NCI-H2196 treated with DMSO at 0.1 percent for 48 hours (cell line): ENCODE data around the gene NDUFS8.

Experiments
- DNase-seq: peaks from one replicate; lab custom pipeline; 2025; ENCODE audit not compliant: unreplicated experiment; lab: John Stamatoyannopoulos, UW

NDUFS8 gene

DNA sequence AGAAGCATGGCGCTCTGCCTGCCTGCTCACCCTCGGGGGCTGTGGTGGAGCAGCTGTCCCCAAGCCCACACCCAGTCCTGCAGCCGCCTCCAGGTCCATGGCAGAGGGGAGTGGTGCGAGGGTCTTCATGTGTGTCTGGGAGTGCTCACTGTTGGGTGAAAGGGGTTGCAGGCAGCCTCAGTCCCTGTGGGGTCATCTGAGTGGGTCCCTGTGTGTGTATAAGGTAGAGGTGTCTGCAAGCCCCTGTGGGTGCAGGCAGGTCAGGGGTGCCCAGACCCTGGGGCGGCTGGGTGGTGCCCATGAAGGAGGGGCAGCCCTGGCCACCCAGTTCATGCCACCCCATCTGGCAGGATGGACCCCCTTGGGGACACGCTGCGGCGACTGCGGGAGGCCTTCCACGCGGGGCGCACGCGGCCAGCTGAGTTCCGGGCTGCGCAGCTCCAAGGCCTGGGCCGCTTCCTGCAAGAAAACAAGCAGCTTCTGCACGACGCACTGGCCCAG lies 15.5 kb upstream of the NDUFS8 start:
- DNase-seq: no peak

DNA sequence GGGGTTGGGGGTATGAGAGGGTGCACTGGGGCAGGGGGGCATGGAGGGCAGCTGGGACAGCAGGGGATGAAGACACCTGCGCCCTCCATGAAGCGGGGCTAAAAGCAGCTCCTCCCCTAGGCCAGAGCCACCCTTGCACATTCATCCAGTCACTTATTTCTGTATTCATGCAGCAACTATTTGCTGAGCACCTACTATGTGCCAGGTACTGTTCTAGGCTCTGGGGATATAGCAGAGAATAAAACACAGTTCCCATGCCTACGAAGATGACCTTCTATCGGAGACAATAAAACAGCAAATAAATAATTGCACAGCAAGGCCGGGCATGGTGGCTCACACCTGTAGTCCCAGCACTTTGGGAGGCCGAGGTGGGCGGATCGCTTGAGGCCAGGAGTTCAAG lies 15.0 kb upstream of the NDUFS8 start:
- no peak for DNase-seq

DNA sequence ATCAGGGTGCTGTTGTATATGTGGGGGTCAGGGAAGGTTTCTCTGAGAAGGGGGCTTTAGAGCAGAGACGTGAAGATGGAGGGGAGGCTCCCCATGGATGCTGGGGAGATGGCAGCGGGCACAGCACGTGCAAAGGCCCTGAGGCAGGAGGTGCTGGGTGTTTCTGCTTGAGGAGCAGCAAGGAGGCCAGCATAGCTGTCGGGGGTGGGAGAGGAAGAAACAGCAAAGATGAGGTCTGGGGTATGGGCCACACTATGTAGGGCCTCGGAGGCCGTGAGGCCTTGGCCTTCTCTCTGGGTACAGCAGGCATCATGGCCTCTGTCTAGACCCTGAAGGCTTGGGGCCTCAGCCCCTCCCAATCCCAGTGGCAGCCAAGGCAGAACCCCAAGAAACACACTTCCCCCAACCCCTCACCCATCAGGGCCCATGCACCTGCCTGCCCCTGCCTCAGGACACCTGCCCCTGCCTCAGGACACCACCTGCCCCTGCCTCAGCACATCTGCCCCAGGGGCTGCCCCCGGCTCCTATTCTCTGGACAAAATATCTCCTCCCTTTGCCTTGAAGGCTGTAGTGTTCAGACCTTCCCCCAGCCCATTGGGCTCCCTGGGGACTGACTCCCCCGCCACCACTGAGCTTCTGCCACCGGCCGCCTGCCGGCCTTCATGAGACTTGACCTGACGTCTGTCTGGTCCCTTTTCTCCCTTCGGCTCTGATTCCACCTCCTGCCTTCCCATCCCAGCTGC lies 14.1 kb upstream of the NDUFS8 start:
- no peak for DNase-seq

DNA sequence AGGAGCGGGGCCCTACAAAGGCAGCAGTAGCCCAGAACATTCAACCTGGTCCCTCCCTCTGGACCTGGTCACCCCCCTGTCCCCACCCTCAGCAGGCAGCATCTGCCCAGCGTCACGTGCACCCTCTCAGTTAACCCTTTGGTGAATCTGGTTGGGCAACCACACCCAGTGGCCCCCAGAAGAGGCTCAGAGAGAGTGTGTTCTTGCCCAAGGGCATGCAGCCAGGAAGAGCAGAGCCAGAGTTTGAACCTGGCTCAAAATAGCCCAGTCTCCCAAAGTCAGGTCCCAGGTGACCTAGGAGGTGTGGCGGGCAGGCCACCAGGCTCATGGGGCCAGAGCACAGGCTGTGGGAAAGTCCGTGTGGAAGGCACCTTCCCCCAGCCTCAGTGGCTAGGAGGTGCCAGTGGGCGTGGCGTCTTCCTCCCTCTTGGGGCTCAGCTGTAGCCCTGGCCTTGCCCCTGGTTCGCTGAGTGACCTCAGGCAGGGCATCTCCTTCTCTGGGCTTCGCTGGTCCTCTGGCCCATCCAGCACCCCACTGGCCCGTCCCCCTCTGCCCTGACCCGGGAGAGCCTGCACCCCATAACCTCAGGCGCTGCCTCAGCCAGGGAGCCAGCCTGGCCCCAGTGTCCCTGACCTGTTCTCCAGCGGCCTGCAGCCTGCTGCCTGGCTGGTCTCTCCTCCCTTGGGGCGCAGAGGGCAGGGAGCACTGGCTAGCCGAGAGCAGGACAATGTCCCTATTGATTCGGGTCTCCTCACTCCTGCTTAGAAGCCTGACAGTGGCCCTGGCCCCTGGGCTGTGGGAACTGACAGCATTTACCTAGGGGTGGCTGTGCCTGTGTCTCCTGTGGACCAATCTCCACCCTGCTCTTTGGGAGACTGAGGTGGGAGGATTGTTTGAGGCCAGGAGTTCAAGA lies 13.3 kb upstream of the NDUFS8 start:
- no peak for DNase-seq

DNA sequence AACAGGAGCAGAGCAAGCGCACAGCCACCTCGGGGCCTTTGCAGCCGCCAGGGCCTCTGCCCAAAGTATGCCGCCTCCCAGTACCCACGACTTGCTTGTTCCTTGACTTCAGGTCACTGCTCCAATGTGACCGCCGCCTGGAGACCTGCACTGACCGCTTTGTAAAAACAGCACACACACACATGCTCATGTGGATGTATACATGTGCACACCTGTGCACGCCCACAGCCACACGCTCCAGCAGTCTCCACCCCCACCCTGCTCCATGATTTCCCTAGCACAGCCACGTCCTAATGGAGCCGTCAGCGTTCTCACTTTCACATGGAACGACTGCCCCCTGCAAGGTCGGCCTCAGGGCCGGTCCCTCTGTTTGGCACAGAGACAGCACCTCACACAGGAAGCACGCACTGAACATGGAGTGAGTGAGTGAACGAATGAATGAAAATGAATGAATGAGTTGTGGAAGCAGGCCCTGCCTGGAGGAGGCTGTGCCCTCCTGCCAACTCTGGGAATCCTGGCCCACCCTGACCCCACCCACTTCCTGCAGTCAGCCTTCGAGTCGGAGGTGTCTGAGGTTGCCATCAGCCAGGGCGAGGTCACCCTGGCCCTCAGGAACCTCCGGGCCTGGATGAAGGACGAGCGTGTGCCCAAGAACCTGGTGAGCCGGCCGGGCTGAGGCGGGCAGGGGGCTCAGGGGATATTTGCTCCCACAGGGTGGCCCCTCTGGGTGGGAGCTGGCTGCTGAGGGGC lies 12.3 kb upstream of the NDUFS8 start:
- no peak for DNase-seq

DNA sequence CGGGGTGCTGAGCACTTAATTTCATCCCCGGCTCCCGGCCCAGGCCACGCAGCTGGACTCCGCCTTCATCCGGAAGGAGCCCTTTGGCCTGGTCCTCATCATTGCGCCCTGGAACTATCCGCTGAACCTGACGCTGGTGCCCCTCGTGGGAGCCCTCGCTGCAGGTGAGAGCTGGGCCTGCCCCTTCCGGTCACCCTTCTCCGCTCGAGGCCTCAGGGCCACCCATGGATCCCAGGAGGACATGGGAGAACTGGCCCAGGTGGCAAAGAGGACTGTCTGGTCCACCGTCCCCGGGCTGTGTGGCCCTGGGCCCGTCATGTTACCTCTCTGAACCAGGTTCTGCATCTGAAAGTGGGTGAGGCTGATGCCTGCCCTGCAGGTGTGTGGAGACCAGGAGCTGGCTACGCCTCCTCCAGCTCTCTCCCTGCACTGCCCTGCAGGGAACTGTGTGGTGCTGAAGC lies 11.7 kb upstream of the NDUFS8 start:
- DNase-seq: no peak

DNA sequence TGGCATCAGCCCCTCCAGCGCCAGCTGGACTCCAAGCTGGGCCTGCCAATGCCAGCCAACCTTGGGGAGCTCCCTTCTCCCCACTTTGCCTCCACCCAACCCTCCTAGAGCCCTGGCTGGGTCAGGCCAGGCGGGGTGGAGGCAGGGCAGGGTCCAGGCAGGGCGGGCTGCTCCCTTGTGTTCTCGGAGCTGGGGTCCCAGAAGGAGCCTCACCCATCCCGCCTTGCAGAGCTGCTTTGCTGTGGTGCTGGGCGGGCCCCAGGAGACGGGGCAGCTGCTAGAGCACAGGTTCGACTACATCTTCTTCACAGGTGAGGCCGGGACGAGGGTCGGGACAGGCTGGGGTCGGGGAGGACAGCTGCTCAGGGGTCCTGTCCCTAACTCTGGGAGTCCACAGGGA lies 11.0 kb upstream of the NDUFS8 start:
- no peak for DNase-seq

DNA sequence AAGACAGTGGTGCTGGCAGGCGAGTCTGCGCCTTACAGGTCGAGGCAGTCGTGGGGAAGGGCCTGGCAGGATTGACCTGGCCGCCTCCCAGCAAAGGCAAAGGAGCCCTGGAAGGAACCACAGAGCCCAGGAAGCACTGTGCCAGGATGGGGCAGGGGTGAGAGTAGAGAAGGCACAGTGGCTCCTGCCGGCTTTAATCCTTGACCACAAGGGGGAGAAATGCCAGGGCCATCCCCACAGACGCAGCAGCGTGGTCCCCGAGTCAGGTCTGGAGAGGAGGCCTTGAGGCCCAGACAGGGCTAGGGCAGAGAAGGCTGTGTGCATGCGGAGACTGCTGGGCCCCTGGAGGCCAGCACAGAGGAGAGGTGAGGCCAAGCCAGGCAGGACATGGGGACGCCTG lies 9.9 kb upstream of the NDUFS8 start:
- no peak for DNase-seq

DNA sequence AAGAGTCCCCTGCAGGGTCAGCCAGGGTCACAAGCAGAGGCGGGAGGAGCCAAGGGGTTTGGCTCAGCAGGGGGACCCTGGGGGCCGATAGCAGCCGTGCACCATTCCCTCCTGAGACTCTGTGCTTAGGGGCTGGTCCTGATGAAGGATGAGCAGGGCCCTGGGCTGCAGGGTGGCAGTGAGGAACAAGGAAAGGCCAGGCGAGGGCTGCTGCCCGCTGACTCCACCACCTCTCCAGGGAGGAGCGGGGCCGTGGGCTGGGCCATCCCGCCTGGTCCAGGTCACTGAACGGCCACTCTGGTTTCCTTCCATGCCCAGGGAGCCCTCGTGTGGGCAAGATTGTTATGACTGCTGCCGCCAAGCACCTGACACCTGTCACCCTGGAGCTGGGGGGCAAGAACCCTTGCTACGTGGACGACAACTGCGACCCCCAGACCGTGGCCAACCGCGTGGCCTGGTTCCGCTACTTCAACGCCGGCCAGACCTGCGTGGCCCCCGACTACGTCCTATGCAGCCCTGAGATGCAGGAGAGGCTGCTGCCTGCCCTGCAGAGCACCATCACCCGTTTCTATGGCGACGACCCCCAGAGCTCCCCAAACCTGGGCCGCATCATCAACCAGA lies 9.2 kb upstream of the NDUFS8 start:
- no peak for DNase-seq

DNA sequence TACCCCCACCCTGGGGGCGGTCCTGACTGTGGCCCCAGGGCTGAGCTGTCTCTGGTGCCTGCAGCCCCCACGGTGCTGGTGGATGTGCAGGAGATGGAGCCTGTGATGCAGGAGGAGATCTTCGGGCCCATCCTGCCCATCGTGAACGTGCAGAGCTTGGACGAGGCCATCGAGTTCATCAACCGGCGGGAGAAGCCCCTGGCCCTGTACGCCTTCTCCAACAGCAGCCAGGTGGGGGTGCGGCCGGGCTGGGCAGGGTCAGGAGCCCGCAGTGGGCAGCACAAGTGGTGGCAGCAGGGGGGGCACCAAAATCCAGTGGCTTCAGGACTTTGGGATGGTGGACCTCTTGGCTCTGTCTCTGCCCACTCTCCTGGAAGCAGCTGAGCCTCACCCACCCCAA lies 8.0 kb upstream of the NDUFS8 start:
- no peak for DNase-seq

DNA sequence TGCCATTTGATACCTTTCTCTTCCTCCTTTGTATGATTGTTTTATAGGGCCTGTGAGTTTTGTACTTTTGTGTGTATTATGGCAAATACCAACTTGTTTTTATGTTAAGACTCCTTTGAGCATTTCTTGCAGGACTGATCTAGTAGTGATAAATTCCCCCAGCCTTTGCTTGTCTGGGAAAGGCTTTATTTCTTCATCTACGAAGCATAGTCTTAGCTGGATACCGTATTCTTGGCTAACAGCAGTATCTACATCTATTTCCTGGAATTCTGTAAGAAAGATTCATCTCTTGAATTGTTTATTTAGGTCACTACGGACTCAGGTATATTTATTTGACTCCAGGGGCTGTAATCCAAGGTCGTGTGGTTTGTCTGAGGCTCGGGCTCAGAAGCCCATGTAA lies 6.0 kb upstream of the NDUFS8 start:
- no peak for DNase-seq

DNA sequence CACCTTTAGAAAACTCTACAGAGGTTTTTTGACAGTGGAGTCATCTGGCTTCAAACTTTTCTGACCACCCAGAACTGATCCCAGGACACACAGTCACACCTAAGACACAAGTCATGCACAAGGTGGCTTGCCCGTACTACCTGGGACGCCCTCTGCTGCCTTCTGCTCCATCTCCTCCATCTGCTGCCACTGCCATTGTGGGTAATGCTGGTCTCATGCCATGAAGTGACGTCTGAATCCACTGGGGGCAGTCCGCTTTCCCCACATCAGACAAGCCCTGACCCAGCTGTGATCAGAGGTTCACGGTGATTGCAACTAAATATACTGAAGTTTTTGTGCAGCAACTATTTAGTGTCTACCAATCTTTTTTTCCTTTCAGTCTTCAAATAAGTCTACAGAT lies 5.4 kb upstream of the NDUFS8 start:
- no peak for DNase-seq

DNA sequence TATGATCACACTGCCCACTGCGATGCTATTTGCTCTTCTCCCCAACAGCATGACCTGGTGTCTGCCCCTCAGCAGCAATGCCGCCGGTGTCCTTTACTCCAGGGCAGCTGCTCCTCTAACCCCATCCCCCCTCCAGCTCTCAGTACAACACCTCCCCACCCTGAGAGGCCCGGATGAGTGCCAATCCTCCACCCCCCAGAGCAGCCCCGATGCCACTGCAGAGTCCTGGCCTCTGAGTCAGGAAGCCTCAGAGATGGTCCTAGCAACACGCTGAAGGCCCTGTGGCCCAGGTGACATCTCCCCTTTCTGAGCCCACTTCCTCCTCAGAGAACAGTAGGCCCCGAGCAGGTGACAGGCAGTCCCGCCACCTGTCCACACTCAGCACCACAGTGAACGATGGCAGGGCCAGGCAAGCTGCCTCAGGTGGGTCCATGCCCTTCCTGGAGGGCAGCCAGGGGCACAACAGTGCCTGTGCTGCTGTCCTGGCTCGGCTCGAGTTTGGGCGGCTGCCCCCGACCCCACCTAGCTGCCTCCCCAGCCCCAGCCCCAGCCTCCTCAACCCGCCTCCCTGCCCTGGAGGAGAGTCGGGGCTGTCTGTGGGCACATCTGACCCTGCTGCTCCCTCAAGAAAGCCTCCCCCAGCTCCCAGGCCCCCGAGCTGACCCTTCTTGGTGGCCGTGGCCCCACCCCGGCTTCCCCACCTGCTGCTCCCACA lies 3.9 kb upstream of the NDUFS8 start:
- DNase-seq: no peak

DNA sequence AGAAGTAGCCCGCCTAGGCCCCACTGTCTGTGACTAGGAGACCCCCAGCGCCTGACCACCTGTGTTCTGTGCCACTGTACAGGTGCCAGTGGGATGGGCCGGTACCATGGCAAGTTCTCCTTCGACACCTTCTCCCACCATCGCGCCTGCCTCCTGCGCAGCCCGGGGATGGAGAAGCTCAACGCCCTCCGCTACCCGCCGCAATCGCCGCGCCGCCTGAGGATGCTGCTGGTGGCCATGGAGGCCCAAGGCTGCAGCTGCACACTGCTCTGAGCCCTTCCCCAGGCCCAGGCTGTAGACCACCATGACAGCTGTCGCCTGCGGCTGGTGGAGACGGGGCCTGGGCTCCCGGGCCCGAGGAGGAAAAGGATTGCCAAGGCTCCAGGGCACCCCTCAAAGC lies 2.8 kb upstream of the NDUFS8 start:
- DNase-seq: no peak

DNA sequence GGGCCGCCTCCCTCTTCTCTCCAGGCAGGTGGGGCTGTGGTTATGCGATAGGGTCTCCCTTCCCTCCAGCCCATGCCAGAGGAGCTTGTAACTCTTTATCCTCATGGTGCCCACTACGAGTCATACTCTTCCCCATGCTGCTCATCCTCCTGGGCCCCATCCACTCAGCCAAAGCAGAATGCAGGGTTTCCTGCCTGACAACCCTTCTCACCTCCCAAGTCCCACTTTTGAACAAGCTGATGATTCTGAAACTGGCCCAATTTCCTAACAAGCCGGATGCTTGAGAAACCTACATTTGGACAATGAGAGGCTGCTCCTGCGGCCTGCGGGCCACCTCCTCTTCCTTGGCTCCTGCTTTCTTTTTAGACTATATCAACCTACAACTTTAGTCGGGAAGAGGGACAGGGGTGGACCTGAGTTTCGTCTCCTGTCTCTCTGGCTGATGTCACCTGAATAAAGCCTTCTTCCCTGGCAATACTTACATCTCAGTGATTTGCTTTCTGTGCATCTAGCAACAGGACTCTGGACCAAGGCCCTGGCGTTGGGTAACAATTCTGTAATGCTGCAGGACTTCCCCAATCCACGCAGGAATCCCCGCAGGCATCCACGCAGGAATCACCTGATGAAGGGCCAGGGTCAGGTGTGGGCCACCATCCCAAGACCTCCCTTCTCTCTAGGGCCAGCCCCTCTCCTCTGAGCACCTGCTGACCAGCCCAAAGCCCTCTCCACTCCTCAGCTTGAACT lies 1.5 kb upstream of the NDUFS8 start:
- no peak for DNase-seq

DNA sequence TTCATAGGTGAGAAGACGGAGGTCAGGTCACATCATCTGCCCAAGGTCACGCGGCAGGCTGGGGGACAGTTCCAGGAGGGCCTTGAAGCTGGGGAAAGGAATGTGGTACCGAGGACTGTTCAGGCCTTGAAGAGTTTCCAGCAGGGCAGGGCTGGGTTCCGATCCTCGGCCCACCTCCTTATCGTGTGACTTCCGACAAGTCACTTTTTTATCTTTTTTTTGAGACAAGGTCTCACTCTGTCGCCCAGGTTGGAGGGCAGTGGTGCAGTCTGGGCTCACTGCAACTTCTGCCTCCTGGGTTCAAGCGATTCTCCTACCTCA lies 623 bp downstream of the NDUFS8 start:
- no peak for DNase-seq

DNA sequence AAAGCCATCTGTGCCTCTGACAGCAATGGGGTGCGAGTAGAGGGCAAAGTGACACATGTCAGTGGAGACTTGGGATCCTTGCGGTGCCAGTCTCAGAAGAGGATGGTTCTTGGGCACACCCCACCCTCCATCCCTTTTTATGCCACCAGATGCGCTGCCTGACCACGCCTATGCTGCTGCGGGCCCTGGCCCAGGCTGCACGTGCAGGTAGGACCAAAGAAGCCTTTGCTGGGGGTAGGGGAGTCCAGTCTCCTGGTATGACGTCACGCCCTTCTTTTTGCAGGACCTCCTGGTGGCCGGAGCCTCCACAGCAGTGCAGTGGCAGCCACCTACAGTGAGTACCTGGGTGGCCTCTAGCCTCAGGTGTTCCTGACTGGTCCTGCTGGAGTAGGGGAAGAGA lies 1.5 kb downstream of the NDUFS8 start:
- no peak for DNase-seq

DNA sequence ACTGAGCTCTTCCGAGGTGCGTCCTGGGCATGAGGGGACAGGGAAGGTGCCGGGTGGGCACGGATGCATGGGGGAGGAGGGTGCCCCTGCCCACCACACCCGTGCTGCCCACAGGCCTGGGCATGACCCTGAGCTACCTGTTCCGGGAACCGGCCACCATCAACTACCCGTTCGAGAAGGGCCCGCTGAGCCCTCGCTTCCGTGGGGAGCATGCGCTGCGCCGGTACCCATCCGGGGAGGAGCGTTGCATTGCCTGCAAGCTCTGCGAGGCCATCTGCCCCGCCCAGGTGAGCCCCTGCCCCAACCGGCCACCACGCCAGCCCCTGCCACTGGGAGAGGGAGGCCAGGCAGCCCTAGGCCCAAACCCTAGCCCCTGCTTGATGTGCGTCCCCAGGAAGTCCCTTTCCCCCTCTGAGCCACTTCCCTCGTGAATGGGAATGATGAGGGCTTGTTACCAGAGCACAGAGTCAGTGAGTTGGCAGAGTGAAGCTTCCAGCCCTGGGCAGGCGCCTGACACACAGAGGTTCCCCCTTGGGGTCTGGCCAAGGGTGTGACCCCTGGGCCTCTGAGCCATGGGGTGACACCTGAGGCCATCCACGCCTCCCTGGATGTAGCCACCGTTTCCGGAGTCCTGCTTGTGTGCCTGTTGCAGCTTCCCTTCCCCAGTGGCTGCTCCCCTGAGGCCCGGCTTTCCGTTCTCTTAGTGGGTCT lies 2.7 kb downstream of the NDUFS8 start:
- DNase-seq: no peak

DNA sequence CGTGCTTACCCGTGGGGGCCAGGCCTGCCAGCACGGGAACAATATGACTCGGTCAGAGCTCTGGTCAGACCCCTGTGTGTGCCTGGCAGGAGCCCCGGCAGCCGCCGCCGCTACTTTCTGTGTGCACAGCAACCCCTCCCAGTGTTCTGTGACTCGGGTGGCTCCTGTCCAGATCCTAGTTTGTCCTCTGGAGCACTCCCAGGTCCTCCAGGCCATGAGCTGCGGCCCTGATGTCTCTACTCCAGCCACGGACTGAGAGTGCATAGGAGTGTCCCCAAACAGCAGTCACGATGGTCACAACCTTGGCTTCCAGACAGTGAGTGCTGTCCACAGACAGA lies 3.2 kb downstream of the NDUFS8 start:
- DNase-seq: no peak
